ENCODE results near the gene WDR62. TPM values are rescaled to one million over a fixed set of nuclear protein-coding genes. Genes with fewer than 3 reads are reported as not detected.

Gene WDR62
- total and polyA plus RNA-seq, 7 donors, result 0.81 to 7.2 (median 2.6) TPM

DNA sequence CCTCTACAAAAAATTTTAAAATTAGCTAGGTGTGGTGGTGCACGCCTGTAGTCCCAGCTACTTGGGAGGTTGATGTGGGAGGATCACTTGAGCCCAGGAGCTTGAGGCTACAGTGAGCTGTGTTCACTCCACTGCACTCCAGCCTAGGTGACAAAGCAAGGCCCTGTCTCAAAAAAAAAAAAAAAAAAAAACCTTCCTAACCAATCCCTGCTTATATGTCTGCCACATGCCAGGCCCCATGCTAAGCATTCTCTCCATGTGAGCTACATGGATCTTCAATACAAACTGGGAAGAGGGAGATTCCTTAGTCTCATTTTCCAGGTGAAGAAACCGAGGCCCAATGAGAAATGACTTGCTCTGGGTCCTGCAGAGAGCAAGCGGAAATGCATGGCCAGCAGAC lies 54.0 kb downstream of the WDR62 start:
- Histone ChIP-seq H3K36me3 (ENCODE audit: insufficient read depth in 1 of 2, low read depth in 1 of 2) (peaks cover 0 to 43% of the 10 kb centered on the region in 2 donors), H3K4me1 (peaks cover 3% of the 10 kb centered on the region), H3K27me3 (ENCODE audit: insufficient read depth in 3 of 3, low read length in 2 of 3) (no peaks in the 10 kb centered on the region), H3K9me3 (no peaks in the 10 kb centered on the region), H3K27ac (no peak overlapping the region), H3K4me3 (no peak overlapping the region)
- ATAC-seq (no peak), DNase-seq (no peak)
- intact Hi-C loops (cut with DNase I), result no loop called here
- WGBS, 3 donors, result 94 to 97% (median 95%) methylated on average over 3 of the region's 3 CpGs
- no peak for TF ChIP-seq CTCF (IDR thresholded peaks at IDR 0.05)

DNA sequence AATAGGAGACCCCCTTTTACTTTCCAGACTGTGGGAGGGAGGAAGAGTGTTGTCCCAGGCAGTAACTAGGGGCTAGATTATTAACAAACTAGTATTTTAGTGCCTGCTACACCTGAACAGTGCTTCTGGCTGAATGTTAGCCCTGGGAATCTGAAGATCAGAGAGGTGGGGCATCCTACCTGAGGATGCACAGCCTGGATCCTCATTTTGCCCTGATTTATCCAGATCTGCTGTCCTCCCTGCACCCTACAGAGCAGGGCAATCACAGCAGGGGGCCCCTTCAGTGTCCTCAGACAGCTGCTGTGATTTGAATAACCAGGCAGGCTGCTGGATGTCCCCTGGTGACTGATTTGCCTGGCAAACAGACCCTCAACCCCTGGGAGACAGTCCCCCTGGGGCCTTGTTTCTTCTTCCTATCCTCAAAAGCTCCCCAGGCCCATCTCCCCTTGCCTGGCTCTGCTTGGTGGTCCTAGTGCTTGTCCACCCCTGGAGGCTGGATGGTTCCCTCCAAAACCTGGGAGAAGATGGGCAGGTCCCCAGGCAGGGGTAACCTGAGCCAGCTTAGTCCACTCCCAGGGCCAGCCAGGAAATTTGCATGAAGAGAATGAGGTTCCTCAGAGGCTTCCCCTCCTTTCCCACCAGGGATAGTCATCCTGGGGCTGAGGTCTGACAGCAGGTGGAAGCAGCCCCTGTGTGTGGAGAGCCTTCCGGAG lies 55.9 kb downstream of the WDR62 start, which contains the start of gene OVOL3:
TSS of gene OVOL3 (plus strand) at position 657 of the 713 bp plus-strand sequence. CDS start 60 bp downstream, outside the sequence.
- 43 to 88% (median 86%) methylated on average over 1 of the region's 1 CpG for WGBS, 3 donors
- Histone ChIP-seq H3K4me3 (no peak within 1 kb of the TSS), H3K36me3 (ENCODE audit: insufficient read depth in 1 of 2, low read depth in 1 of 2) (peaks cover 0 to 39% of the 10 kb centered on the region in 2 donors), H3K27ac (no peak within 1 kb of the TSS), H3K27me3 (ENCODE audit: insufficient read depth in 3 of 3, low read length in 2 of 3) (no peaks in the 10 kb centered on the region), H3K9me3 (no peaks in the 10 kb centered on the region), H3K4me1 (peaks cover 8% of the 10 kb centered on the region)
- ATAC-seq, result no peak
- DNase-seq, result no peak
- intact Hi-C loops (cut with DNase I), result loop anchor here (5.0 to 10.0 kb wide), 2 partner anchors 53 to 116 kb away; partner anchors contain the start of gene SDHAF1 (in 1 of the 2)
- no peak for TF ChIP-seq CTCF (IDR thresholded peaks at IDR 0.05)

DNA sequence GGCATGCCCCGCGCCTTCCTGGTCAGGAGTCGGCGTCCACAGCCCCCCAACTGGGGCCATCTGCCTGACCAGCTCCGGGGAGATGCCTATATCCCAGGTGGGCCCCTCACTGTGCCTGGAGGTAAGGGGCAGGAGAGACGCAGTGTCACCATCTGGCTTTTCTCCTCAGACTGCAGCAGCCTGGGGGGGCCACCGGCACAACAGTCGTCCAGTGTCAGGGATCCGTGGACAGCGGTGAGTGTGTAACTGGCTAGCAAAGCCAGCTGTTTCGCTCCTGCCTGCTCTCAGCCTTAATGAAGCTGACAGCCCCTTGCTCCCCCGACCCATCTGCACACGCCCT lies 56.5 kb downstream of the WDR62 start:
- no peaks in the 10 kb centered on the region for H3K27me3 ChIP-seq (ENCODE audit: insufficient read depth in 3 of 3, low read length in 2 of 3)
- H3K36me3 ChIP-seq (ENCODE audit: insufficient read depth in 1 of 2, low read depth in 1 of 2), result peaks cover 0 to 39% of the 10 kb centered on the region in 2 donors
- WGBS, 3 donors, result 68 to 71% (median 69%) methylated on average over 13 of the region's 13 CpGs
- ATAC-seq, result no peak
- H3K4me3 ChIP-seq, result no peak overlapping the region
- H3K4me1 ChIP-seq, result peaks cover 12% of the 10 kb centered on the region
- intact Hi-C loops (cut with DNase I), result loop anchor here (5.0 to 10.0 kb wide), 2 partner anchors 54 to 116 kb away; partner anchors contain the start of gene SDHAF1 (in 1 of the 2)
- DNase-seq, result no peak
- H3K9me3 ChIP-seq, result no peaks in the 10 kb centered on the region
- no peak overlapping the region for H3K27ac ChIP-seq
- TF ChIP-seq CTCF (IDR thresholded peaks at IDR 0.05), result no peak

DNA sequence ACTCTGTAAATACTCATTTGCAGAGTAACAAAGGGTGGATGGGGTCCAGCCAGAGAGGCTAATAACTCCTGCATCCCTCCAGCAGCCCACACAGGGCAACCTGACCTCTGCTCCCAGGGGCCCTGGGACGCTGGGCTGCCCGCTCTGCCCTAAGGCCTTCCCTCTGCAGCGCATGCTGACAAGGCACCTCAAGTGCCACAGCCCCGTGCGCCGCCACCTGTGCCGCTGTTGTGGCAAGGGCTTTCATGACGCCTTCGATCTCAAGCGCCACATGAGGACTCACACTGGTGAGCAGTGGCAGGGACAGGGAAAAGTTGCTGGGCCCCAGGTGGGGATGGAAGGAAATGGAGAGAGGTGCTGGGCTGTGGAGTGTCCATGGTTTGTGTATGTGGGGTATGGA lies 58.0 kb downstream of the WDR62 start:
- ATAC-seq, result no peak
- no peak for DNase-seq
- Histone ChIP-seq H3K4me3 (no peak overlapping the region), H3K27ac (no peak overlapping the region), H3K36me3 (ENCODE audit: insufficient read depth in 1 of 2, low read depth in 1 of 2) (peaks cover 0 to 48% of the 10 kb centered on the region in 2 donors), H3K4me1 (peaks cover 15% of the 10 kb centered on the region), H3K9me3 (no peaks in the 10 kb centered on the region), H3K27me3 (ENCODE audit: insufficient read depth in 3 of 3, low read length in 2 of 3) (no peaks in the 10 kb centered on the region)
- intact Hi-C loops (cut with DNase I), result loop anchor here (5.0 to 10.0 kb wide), 2 partner anchors 55 to 118 kb away; partner anchors contain the start of gene SDHAF1 (in 1 of the 2)
- no peak for TF ChIP-seq CTCF (IDR thresholded peaks at IDR 0.05)
- 93 to 96% (median 93%) methylated on average over 10 of the region's 10 CpGs for WGBS, 3 donors

All from psoas muscle (tissue), 8 donors.